Fibroblast of skin of left biceps (primary cell): ENCODE results near the gene GPR37L1.
A peak's percentile ranks its signal among the peaks of the same experiment; 100 is the strongest.
"Not testable (repeated sequence)": the region's sequence is repeated elsewhere in the genome, so short reads cannot be mapped to it uniquely, and the experiment has no call there.

Experiments used
- DNase-seq, 2 experiments: peaks; one replicate each; pipeline ENCODE4 v3.0.0-alpha.2; 2013; ENCODE audit warnings: low read depth in 2 of 2

GPR37L1 gene

GRCh38 chr1:202134645-202135172 is 12.0 kb downstream of the GPR37L1 start:
- no peak for DNase-seq

- no peak for DNase-seq
Observed at GRCh38 chr1:202135221-202135721, 12.6 kb downstream of the GPR37L1 start.

- DNase-seq = no peak
Observed at GRCh38 chr1:202140833-202141232, 18.1 kb downstream of the GPR37L1 start.

DNA sequence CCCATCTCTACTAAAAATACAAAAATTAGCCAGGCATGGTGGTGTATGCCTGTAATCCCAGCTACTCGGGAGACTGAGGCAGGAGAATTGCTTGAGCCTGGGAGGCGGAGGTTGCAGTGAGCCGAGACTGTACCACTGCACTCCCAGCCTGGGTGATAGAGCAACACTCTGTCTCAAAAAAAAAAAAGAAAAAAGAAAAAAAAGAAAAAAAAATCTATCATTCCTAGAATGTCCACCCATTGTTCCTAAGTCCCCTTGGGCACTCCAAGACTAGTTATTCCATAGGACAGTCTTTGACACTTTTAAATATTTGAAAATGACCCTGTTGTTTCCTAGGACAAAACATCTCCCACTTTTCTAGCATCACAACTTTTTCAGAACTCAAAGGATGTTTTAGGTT is 18.8 kb downstream of the GPR37L1 start:
- not testable (repeated sequence) for DNase-seq

GRCh38 chr1:202143011-202143767 is 20.5 kb downstream of the GPR37L1 start:
- DNase-seq = no peak

DNA sequence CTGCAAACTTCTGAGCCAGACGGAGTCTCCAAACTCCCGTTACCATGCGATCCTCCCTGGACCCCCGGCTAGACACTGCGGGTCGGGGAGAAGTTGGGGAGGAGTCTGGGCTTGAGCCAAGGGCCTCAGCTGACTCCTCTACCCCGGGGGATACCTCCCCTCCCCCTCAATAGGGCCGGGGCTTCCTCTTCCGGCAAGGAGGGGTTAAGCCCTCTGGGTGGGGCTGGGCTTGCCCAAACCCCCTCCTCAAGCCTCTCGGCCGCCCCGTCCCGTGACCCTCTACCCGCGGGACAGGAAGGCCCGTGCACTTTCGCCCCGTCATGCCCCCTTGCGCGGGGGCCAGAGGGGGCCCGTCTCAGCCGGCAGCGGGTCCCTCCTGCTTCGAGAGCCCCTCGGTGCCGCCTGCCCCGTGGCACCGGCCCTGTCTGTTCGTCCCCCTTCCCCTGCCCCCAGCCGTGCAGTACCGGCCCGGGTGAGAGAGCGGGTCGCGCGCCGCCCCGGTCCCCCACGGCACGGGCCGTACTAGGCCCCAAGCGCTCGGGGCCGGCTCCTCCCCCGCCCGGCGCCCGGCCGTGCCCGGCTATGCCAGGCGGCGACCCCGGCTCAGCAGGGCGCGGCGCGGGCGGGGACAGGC is 21.2 kb downstream of the GPR37L1 start:
- DNase-seq = no peak

DNA sequence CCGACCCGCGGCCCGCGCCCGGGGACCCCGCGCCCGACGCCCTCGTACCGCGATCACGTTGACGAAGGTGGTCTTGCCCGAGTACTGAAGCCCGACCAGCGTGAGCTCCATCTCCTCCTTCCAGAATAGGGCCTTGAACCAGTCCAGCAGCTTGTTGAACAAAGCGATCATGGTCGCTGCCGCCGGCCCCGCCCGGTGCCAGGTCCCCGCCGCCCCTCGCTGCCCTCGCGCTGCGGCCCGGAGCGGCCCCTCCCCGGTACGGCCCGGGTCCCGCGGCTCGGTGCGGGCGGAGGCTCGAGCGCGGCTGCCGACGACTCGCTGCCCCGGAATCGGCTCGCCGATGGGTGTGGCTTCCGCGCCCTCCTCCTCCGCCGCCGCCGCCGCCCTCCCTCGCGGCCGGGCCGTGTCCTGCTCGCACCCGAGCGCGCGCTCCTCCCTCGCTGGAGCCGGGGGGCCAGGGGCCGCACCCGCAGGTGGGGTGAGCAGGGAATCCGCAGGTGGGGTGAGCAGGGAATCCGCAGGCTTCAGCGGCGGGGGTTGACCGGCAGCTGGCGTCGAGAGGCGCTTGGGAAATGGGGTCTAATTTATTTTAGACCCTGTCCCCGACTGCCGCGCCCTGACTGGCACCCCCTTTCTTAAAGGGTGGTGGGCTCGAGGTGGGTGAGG is 21.8 kb downstream of the GPR37L1 start, which contains the start of gene ARL8A:
TSS of gene ARL8A (minus strand) at position 336 of the 666 bp plus-strand sequence. CDS start at position 171, 165 bp downstream.
- DNase-seq = no peak

GRCh38 chr1:202145068-202145743 is 22.5 kb downstream of the GPR37L1 start:
- DNase-seq = no peak

DNA sequence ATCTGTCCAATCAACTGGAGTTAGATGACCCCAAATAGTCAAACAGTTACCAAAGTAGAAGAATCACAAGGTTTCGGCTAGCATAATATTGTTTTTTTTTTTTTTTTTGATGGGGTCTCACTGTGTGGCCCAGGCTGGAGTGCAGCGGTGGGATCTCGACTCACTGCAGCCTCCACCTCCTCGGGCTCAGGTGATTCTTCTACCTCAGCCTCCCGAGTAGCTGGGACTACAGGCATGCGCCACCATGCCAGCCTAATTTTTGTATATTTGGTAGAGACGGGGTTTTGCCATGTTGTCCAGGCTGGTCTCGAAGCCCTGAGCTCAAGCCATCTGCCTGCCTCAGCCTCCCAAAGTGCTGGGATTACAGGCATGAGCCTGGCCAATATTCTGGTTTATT is 23.0 kb downstream of the GPR37L1 start:
- not testable (repeated sequence) for DNase-seq

DNA sequence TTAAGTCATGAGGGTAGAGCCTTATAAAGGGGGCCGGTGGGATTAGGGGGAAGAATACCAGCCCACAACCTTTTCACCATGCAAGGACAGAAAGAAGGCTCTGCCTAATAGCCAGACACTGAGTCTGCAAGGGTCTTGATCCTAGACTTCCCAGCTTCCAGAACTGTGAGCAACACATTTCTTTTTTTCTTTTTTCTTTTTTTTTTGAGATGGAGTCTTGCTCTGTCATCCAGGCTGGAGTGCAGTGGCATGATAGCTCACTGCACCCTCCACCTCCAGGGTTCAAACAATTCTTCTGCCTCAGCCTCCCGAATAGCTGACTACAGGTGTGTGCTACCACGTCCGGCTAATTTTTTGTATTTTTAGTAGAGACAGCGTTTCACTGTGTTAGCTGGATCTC is 23.6 kb downstream of the GPR37L1 start:
- DNase-seq = no peak

DNA sequence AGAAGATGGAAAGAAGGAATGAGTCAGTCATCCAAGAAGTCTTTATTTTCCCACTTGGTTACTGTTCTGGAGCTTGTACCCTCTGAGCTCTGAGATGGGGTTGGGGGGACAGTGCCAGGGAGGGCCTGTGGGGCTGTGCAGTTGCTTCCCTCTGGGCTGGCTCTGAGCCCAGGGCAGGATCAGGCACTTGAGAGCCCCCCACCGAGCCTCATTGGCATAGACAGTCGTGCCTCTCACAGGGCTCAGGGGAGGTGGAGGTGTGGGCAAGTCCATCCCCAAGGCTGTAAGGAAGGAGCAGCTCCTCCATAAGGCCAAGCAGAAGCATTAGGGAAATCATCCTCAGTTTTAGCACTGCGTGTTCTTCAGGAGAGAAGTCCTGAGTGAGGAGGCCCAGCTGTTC is 24.3 kb downstream of the GPR37L1 start:
- no peak for DNase-seq

DNA sequence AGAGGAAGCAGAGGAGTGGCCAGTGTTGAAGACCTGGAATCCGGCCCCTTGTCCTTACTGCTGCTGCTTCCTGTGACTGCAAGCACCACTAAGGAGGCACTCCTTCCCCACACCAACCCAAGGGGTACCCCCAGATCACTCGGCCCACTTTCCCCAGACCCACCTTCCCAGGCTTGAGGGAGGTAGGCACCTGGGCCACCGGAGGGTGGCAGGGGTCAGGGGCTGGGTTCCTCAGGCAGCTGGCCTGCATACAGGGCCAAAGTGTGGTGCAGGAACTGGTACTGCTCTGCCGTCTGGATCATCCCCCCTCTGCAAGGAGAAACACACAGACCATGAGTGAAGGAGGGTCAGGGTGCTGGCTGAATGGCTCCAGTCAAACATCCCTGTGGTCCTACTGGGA is 25.7 kb downstream of the GPR37L1 start:
- DNase-seq = no peak

DNA sequence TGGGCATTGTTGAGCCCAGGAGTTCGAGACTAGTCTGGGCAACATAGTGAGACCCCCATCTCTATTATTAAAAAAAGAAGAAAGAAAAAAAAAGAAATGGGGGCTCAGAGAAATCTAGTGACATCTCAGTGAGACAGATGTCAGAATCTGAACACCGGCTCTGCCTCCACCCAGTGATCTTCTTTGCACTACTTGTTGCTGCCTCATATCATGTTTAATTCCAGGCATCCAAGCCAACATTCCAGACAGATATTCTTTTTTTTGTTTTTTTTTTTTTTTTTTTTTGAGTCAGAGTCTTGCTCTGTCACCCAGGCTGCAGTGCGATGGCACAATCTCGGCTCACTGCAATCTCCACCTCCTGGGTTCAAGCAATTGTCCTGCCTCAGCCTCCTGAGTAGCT is 26.8 kb downstream of the GPR37L1 start:
- no peak for DNase-seq

GRCh38 chr1:202150187-202150586 is 27.5 kb downstream of the GPR37L1 start:
- DNase-seq = no peak

DNA sequence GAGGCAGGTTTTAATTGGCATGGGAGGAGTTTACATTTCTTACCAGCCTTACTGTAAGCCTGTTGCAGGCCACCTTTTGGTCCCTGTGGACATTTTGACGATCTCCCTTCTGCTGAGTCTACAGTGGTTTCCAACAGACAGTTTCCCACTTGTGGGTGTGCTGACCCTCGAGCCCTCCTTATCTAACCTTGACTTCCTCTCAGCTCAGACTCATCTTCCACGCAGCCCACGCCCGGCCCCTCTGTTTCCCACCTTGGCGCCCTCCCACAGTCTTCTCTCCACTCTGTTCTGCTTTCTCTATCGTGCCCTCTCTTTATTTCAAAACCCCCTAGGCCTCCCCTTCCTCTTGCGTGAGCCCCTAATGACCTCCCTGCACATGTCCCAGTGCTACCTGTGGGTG is 27.9 kb downstream of the GPR37L1 start:
- no peak for DNase-seq

- no peak for DNase-seq
Observed at GRCh38 chr1:202151045-202151444, 28.3 kb downstream of the GPR37L1 start.

GRCh38 chr1:202152399-202152798 is 29.7 kb downstream of the GPR37L1 start:
- DNase-seq = no peak

DNA sequence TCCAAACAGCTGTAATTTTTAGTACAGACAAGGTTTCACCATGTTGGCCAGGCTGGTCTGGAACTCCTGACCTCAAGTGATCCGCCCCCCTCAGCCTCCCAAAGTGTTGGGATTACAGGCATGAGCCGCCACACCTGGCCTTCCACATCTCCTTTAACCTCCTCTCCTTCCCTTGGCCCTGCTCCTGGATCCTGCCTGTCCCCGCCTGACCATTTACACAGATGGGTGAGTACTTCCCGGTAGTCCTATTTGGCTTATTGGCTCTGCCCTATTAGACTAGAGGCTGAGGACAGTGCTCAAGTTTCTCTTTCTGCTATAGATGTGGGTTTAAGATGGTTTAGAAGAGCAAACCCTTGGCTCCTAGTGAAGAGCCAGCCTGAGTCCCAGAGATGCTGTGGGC is 30.6 kb downstream of the GPR37L1 start:
- DNase-seq = no peak

GRCh38 chr1:202154148-202154765 is 31.5 kb downstream of the GPR37L1 start:
- DNase-seq = no peak

DNA sequence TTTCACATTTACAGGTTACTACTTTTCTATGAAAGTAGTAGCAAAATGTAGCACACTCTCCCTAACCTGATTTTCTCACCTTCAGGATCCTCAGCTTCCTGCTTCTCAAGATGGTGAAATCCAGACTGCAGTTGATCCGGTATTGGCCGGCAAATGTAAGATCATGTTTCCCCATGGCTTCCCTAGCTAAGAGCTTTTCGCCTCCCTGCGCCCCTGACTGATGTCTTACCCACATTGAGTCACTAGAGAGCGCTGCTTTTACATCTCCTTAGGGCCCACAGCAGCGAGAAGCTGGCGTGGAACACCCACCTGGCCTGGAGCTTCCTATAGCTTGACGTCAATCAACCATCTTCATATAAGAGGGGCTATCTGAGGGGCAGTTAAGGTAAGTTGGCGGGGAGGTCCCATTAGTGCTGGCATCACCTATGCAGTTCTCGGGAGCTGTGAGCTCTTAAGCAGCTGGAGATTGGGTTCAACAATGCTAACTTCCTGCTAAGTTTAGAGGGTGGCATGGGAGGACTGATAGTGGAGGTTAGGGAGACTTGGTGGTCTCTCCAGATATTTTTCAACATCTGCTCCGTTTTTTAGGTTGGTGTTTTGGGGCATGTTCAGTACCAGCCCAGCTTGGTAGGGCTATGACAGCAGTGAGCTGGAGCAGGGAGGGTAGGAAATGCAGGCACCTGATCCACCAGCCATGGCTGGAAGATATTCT is 32.2 kb downstream of the GPR37L1 start:
- DNase-seq = peak in 1 of 2 experiments; percentile 23
